HepG2 (cell line): ENCODE measurements around the gene TNFRSF6B. TPM values are rescaled to one million over a fixed set of nuclear protein-coding genes. Genes with fewer than 3 reads are reported as not detected.

Source experiments
- ARID2 ChIP-seq: sonication (generic); formaldehyde crosslinking; IDR thresholded peaks from 2 replicates; pipeline ENCODE4 v1.8.1; 2022; ENCODE audit warnings: mild to moderate bottlenecking, missing genetic modification reagents, borderline replicate concordance
- CEBPG ChIP-seq: IDR thresholded peaks from 2 replicates; pipeline ENCODE4 v1.6.1; 2016
- HNF1B ChIP-seq: sonication (generic); formaldehyde crosslinking; IDR thresholded peaks from 2 replicates; pipeline ENCODE4 v1.5.1; 2020; ENCODE audit warnings: mild to moderate bottlenecking, moderate library complexity, missing genetic modification reagents
- HOXA3 ChIP-seq: sonication (generic); formaldehyde crosslinking; IDR thresholded peaks from 2 replicates; pipeline ENCODE4 v1.5.0; 2020; ENCODE audit warnings: missing genetic modification reagents
- IRF2 ChIP-seq: IDR thresholded peaks from 2 replicates; pipeline ENCODE4 v1.6.1; 2018; ENCODE audit warnings: missing genetic modification reagents, missing compliant biosample characterization
- MIER3 ChIP-seq: IDR thresholded peaks from 2 replicates; pipeline ENCODE4 v1.6.1; 2016; ENCODE audit warnings: missing compliant biosample characterization, borderline replicate concordance
- MYNN ChIP-seq: sonication (generic); formaldehyde crosslinking; IDR thresholded peaks from 2 replicates; pipeline ENCODE4 v1.4.0; 2020; ENCODE audit warnings: mild to moderate bottlenecking, low read depth, missing genetic modification reagents
- PLRG1 ChIP-seq: fragments of 450-650 bp; conservative IDR thresholded peaks from 2 replicates; pipeline ENCODE4 v1.6.1; 2016
- SNAI1 ChIP-seq: sonication (generic); formaldehyde crosslinking; IDR thresholded peaks from 2 replicates; pipeline ENCODE4 v1.5.0; 2020; ENCODE audit warnings: mild to moderate bottlenecking, missing genetic modification reagents, borderline replicate concordance
- SRSF9 ChIP-seq: fragments of 200-400 bp; formaldehyde crosslinking; IDR thresholded peaks from 2 replicates; pipeline ENCODE4 v1.6.1; 2018; ENCODE audit warnings: borderline replicate concordance, mild to moderate bottlenecking, low read depth, low read length; ENCODE audit not compliant: insufficient read depth, poor library complexity, severe bottlenecking
- ZBED4 ChIP-seq: sonication (generic); formaldehyde crosslinking; IDR thresholded peaks from 2 replicates; pipeline ENCODE4 v1.4.0; 2020; ENCODE audit warnings: missing genetic modification reagents, borderline replicate concordance
- ZBTB34 ChIP-seq: sonication (generic); formaldehyde crosslinking; IDR thresholded peaks from 2 replicates; pipeline ENCODE4 v1.8.0; 2022; ENCODE audit warnings: mild to moderate bottlenecking, missing genetic modification reagents
- ZNF256 ChIP-seq: sonication (generic); formaldehyde crosslinking; conservative IDR thresholded peaks from 2 replicates; pipeline ENCODE4 v1.4.0; 2020; ENCODE audit warnings: missing genetic modification reagents
- ZNF687 ChIP-seq: sonication (generic); formaldehyde crosslinking; IDR thresholded peaks from 2 replicates; pipeline ENCODE4 v1.5.1; 2020; ENCODE audit warnings: mild to moderate bottlenecking, missing genetic modification reagents, moderate library complexity
- ZNF768 ChIP-seq: sonication (generic); formaldehyde crosslinking; IDR thresholded peaks from 2 replicates; pipeline ENCODE4 v1.4.0; 2020; ENCODE audit warnings: missing genetic modification reagents
- ZNF792 ChIP-seq: IDR thresholded peaks from 2 replicates; pipeline ENCODE4 v1.6.1; 2016
- polyA plus RNA-seq, 8 experiments: library from polyadenylated mRNA; depleted of rRNA in 3 of 8; stranded (reverse) in 7 of 8; unstranded in 1 of 8; fragments of >200 nt; fragmentation: Illumina TruSeq in 4 of 8; extraction: Trizol in 4 of 8; gene quantifications; 2 replicates each; pipeline versions ENCODE4 v1.2.1 to v1.2.3, GENCODE V29; 2011 to 2016; ENCODE audit warnings: low read depth in 4 of 8, missing spikeins in 1 of 8, mixed read lengths in 1 of 8; ENCODE audit not compliant: insufficient read depth in 1 of 8
- total RNA-seq, 5 experiments: library from RNA; depleted of rRNA; stranded (reverse); fragments of >200 nt; fragmentation: Illumina TruSeq; extraction: Trizol; gene quantifications; 2 replicates each; pipeline ENCODE4 v1.2.3, GENCODE V29; 2016; ENCODE audit warnings: low read depth in 1 of 5
- TF ChIP-seq, protein P1 (sequence below): sonication (generic); formaldehyde crosslinking; IDR thresholded peaks from 2 replicates; pipeline ENCODE4 v1.4.0; 2020; ENCODE audit warnings: missing genetic modification reagents

Gene TNFRSF6B
- total and polyA plus RNA-seq, 2 of the 13 experiments (the other 11 are each of a cell fraction or from before 2014, with no cell fraction given): 0.24 TPM; not detected in 1

- TF ChIP-seq IRF2 (CRISPR knock-in tag) (peak; percentile 85), SRSF9 (no peak), HNF1B (CRISPR knock-in tag) (peak; percentile 60; the same call in 1 of the 2 replicates), SNAI1 (CRISPR knock-in tag) (peak; percentile 44; the same call in 1 of the 2 replicates), ZNF768 (peak; percentile 43; the same call in 1 of the 2 replicates), MIER3 (CRISPR knock-in tag) (peak; percentile 94), ARID2 (no peak), ZNF687 (CRISPR knock-in tag) (no peak; the same call in 1 of the 2 replicates), HOXA3 (CRISPR knock-in tag) (peak; percentile 68; the same call in 1 of the 2 replicates), ZBED4 (CRISPR knock-in tag) (peak; percentile 79; the same call in 1 of the 2 replicates), ZNF792 (CRISPR knock-in tag) (peak; percentile 77), ZNF256 (CRISPR knock-in tag) (no peak), ZBTB34 (CRISPR knock-in tag) (no peak), PLRG1 (no peak), MYNN (CRISPR knock-in tag) (no peak), CEBPG (CRISPR knock-in tag) (peak; percentile 11; the same call in 1 of the 2 replicates)
- TF ChIP-seq, protein P1, sequence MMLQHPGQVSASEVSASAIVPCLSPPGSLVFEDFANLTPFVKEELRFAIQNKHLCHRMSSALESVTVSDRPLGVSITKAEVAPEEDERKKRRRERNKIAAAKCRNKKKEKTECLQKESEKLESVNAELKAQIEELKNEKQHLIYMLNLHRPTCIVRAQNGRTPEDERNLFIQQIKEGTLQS (CRISPR knock-in tag): no peak; the same call in 1 of the 2 replicates
These were observed 10.6 kb downstream of the TNFRSF6B start (continued) for GRCh38 chr20:63706852-63707557.
